Mesendoderm (in vitro differentiated cells): Measurements from ENCODE around the gene C1orf53.

ENCODE experiments used
- DNase-seq: peaks from one replicate; pipeline ENCODE4 v3.0.0; 2013
- H2AK5ac ChIP-seq: 2 replicates; pipeline ENCODE4 v1.6.1; 2013; ENCODE audit warnings: low read length, inconsistent platforms
- H2BK120ac ChIP-seq: 2 replicates; pipeline ENCODE4 v1.6.1; 2013; ENCODE audit warnings: low read depth, mild to moderate bottlenecking, low read length, moderate library complexity, mixed read lengths
- H2BK15ac ChIP-seq: replicated peaks from 2 replicates; pipeline ENCODE4 v1.6.1; 2013; ENCODE audit warnings: low read depth, mild to moderate bottlenecking, moderate library complexity
- H2BK5ac ChIP-seq: 2 replicates; pipeline ENCODE4 v1.6.1; 2013; ENCODE audit warnings: low read length, inconsistent platforms
- H3K18ac ChIP-seq: 2 replicates; pipeline ENCODE4 v1.6.1; 2013; ENCODE audit warnings: mild to moderate bottlenecking, low read length, mixed read lengths
- H3K23ac ChIP-seq: one replicate; pipeline ENCODE4 v1.6.1; 2013; ENCODE audit warnings: low read length
- H3K27ac ChIP-seq: 2 replicates; pipeline ENCODE4 v1.5.1; 2013; ENCODE audit warnings: low read depth, mild to moderate bottlenecking, inconsistent platforms, low read length, moderate library complexity
- H3K27me3 ChIP-seq: 2 replicates; pipeline ENCODE4 v1.6.1; 2013; ENCODE audit warnings: low read length, control low read depth, mild to moderate bottlenecking, inconsistent platforms; ENCODE audit not compliant: insufficient read depth, poor library complexity
- H3K36me3 ChIP-seq: 2 replicates; pipeline ENCODE4 v1.6.1; 2013; ENCODE audit warnings: low read length, inconsistent platforms; ENCODE audit not compliant: control insufficient read depth, insufficient read depth
- H3K4ac ChIP-seq: one replicate; pipeline ENCODE4 v1.6.1; 2013; ENCODE audit warnings: low read depth, mild to moderate bottlenecking, low read length, moderate library complexity
- H3K4me1 ChIP-seq: 2 replicates; pipeline ENCODE4 v1.6.1; 2013; ENCODE audit warnings: low read depth, low read length, inconsistent platforms; ENCODE audit not compliant: control insufficient read depth
- H3K4me2 ChIP-seq: 2 replicates; pipeline ENCODE4 v1.6.1; 2013; ENCODE audit warnings: low read length
- H3K4me3 ChIP-seq: 2 replicates; pipeline ENCODE4 v1.5.1; 2013; ENCODE audit warnings: mild to moderate bottlenecking, low read length
- H3K56ac ChIP-seq: one replicate; pipeline ENCODE4 v1.6.1; 2013; ENCODE audit warnings: low read length
- H3K79me1 ChIP-seq: 2 replicates; pipeline ENCODE4 v1.6.1; 2013; ENCODE audit warnings: low read length, inconsistent platforms
- H3K79me2 ChIP-seq: 2 replicates; pipeline ENCODE4 v1.6.1; 2013; ENCODE audit warnings: mild to moderate bottlenecking, low read length; ENCODE audit not compliant: control insufficient read depth, insufficient read depth
- H3K9ac ChIP-seq: 2 replicates; pipeline ENCODE4 v1.6.1; 2013; ENCODE audit warnings: low read length, inconsistent platforms
- H4K5ac ChIP-seq: one replicate; pipeline ENCODE4 v1.6.1; 2013; ENCODE audit warnings: low read length
- H4K8ac ChIP-seq: one replicate; pipeline ENCODE4 v1.6.1; 2013; ENCODE audit warnings: low read depth, mild to moderate bottlenecking, control low read depth, low read length, moderate library complexity
- WGBS: extraction: QIAGEN DNeasy Blood & Tissue Kit; methylation state at CpG from one replicate; pipeline ENCODE4 v1.1.7; 2013; ENCODE audit warnings: low lambda C conversion rate, missing lambda C conversion rate; ENCODE audit not compliant: insufficient coverage; ENCODE audit errors: extremely low coverage; 5-methylcytosine and 5-hydroxymethylcytosine counted together

The C1orf53 gene

DNA sequence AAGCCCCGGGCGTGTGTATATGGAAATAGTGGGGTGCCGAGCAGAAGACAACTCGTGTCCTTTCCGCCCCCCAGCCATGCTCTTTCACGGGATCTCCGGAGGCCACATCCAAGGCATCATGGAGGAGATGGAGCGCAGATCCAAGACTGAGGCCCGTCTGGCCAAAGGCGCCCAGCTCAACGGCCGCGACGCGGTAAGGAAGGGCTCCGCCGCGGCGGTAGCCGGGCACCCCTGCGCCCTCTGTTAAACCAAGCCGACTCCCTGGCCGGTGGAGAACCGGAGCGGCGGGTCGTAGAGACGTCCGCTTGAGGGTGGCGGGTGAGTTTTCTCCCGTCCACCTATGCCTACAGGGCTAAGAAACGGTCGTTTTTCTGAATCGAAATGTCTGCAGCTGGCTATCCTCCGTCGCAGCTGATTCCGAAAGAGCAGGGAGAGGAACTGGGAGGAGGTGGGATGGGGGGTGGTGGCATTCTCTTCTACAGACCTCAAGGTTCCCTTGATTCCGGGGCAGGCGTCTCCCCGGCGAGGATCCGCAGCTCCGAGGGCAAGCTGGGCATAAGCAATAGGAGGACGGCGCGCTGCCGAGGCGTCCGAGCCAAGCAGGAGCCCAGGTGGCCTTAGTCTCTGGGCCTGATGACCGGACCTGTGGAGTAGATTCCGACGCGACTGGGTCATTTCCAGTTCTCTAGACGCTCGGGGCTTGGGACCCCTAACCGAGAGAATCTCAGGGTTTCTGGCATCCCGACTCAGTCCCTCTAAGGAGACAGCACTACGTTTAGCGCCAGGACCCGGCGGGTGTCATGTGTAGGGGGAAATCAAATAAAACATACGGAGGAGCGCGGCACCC, 15.6 kb downstream of the C1orf53 start:
- DNase-seq: no peak
- Histone ChIP-seq H3K4me3 (peak overlapping the region; percentile 12), H3K9ac (peak overlapping the region; percentile 42), H3K56ac (peak overlapping the region; percentile 7), H3K4me1 (peaks cover 6% of the 10 kb centered on the region), H3K27me3 (peaks cover 91% of the 10 kb centered on the region), H2BK120ac (no peak overlapping the region), H3K79me2 (no peaks in the 10 kb centered on the region), H2BK5ac (no peak overlapping the region), H3K4ac (no peak overlapping the region), H3K23ac (no peak overlapping the region), H3K18ac (no peak overlapping the region), H3K36me3 (no peaks in the 10 kb centered on the region), H3K27ac (no peak overlapping the region), H3K79me1 (no peaks in the 10 kb centered on the region), H2BK15ac (no peak overlapping the region), H4K5ac (no peak overlapping the region), H2AK5ac (no peak overlapping the region), H4K8ac (no peak overlapping the region), H3K4me2 (peak overlapping the region; percentile 62)
- WGBS: no CpG with 5 or more reads among the region's 64 CpGs

DNA sequence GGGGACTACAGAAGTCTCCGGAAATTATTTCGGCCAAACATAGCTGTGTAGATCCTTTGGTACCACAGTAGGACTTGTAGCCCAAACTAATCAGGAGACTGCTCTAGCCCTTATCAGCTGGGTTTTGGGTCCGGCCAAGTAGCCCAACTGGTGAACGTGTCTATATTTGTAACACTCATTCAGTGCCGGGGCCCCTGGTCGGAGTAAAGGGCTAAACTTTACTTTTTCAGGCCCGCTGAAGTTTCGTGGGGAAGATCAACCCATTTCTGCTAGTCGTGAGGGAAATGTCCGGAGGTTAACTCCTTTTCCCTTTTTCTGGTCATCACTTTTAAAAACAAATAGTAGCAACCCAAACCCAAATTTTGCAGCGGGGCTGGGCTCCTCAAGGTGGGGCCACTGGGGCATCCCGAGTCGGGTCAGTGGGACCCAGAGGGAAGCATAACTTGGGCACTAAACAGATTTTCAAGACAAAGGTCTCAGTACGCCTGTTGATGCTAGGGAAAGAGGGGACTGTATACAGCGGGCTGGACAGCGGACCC, 16.4 kb downstream of the C1orf53 start:
- Histone ChIP-seq H4K5ac (no peak overlapping the region), H3K36me3 (no peaks in the 10 kb centered on the region), H2BK15ac (no peak overlapping the region), H3K18ac (no peak overlapping the region), H2BK120ac (no peak overlapping the region), H3K27ac (no peak overlapping the region), H3K4ac (no peak overlapping the region), H3K79me1 (no peaks in the 10 kb centered on the region), H2BK5ac (no peak overlapping the region), H3K23ac (no peak overlapping the region), H3K56ac (no peak overlapping the region), H3K9ac (no peak overlapping the region), H3K4me1 (peaks cover 6% of the 10 kb centered on the region), H3K27me3 (peaks cover 86% of the 10 kb centered on the region), H4K8ac (no peak overlapping the region), H3K4me3 (no peak overlapping the region), H3K4me2 (no peak overlapping the region), H3K79me2 (no peaks in the 10 kb centered on the region), H2AK5ac (no peak overlapping the region)
- no CpG with 5 or more reads among the region's 16 CpGs for WGBS
- no peak for DNase-seq

DNA sequence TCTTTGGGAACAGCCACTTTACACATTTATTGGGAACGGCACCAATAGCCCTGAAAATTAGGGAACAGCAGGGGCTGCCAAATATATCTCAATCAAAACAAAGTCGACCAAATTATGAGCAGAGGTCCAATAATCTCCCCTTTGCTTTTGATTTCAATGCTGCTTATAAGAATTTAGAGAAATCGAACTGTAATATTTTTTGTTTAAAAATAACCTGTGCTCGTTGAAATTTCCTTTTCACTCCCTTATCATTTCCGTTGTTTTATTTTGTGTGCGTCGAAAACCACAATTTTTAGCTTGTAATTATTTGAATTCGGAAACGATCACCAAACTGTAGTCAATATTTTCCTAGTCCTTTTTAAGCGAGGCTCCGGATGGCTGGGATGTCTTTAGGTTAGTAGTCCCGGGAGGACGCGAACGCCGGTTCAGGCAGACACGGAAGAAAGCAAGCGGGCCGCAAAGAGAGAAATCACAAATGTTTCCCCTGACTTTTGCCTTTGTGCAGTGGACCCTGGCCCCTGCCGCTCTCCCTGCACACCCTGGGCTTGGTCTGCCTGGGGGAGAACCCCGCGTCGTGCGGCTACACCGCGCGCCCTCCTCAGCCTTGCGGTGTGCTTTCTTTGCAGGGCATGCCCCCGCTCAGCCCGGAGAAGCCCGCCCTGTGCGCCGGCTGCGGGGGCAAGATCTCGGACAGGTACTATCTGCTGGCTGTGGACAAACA, 17.1 kb downstream of the C1orf53 start:
- Histone ChIP-seq H3K79me2 (no peaks in the 10 kb centered on the region), H3K18ac (no peak overlapping the region), H3K23ac (no peak overlapping the region), H3K4ac (no peak overlapping the region), H2BK120ac (no peak overlapping the region), H3K79me1 (no peaks in the 10 kb centered on the region), H3K27ac (no peak overlapping the region), H2BK5ac (no peak overlapping the region), H3K4me3 (no peak overlapping the region), H2AK5ac (no peak overlapping the region), H4K8ac (no peak overlapping the region), H2BK15ac (no peak overlapping the region), H3K56ac (no peak overlapping the region), H3K27me3 (peaks cover 79% of the 10 kb centered on the region), H4K5ac (no peak overlapping the region), H3K36me3 (no peaks in the 10 kb centered on the region), H3K4me2 (peak overlapping the region; percentile 41), H3K9ac (no peak overlapping the region), H3K4me1 (peaks cover 6% of the 10 kb centered on the region)
- WGBS: no CpG with 5 or more reads among the region's 35 CpGs
- no peak for DNase-seq

DNA sequence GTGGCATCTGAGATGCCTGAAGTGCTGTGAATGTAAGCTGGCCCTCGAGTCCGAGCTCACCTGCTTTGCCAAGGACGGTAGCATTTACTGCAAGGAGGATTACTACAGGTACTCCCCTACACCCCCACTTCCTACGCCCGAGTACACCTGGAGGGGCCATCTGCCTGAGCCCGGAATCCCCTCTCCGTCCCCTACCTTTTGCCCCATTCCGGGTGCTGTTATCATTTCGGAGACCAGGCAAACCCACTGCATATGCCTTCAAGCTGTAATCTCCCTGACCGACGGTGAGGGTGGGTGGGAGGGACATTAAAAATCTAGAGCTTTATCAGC, 17.6 kb downstream of the C1orf53 start:
- Histone ChIP-seq H2AK5ac (no peak overlapping the region), H3K79me2 (no peaks in the 10 kb centered on the region), H3K79me1 (no peaks in the 10 kb centered on the region), H3K56ac (no peak overlapping the region), H3K23ac (no peak overlapping the region), H2BK120ac (no peak overlapping the region), H3K18ac (no peak overlapping the region), H3K9ac (no peak overlapping the region), H4K5ac (no peak overlapping the region), H4K8ac (no peak overlapping the region), H3K36me3 (no peaks in the 10 kb centered on the region), H3K27ac (no peak overlapping the region), H3K4me2 (peak overlapping the region; percentile 41), H2BK5ac (no peak overlapping the region), H3K4ac (no peak overlapping the region), H2BK15ac (no peak overlapping the region), H3K27me3 (peaks cover 74% of the 10 kb centered on the region), H3K4me1 (peaks cover 6% of the 10 kb centered on the region), H3K4me3 (no peak overlapping the region)
- WGBS: no CpG with 5 or more reads among the region's 11 CpGs
- no peak for DNase-seq

DNA sequence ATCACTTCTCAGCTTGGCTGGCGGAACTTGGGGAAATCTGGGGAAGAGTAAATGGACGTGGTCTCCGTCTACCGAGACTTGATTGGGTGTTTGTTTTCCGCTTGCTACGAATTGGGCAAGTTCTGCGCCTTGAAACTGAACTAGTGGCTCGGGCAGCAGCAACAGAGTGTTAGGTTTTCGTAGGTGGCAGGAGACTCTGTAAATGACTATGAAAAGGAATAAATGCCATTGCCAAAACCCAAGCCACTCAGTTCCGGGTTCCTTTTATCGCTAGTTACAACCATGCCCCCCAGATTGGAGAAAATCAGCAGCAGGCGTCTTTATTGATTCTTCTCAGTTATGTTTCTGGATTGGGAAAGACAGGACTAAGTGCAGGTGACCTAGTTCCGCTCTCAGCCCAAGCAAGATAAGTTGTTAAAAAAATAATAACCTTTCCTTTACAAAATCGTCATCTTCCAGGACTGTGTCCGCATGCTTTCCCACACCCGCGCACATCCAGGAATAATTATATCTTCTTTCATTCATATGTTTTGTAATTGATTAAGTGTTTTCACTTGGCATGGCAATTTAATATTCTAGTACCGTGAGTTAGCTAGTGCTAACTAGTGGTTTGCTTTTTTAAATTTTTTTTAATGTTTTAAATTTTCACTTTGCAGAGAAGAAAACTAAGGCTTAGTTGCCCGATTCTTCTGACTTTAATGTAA, 18.1 kb downstream of the C1orf53 start:
- Histone ChIP-seq H3K27me3 (peaks cover 69% of the 10 kb centered on the region), H3K79me2 (no peaks in the 10 kb centered on the region), H2BK120ac (no peak overlapping the region), H2BK15ac (no peak overlapping the region), H3K4me1 (peaks cover 3% of the 10 kb centered on the region), H3K18ac (no peak overlapping the region), H3K4ac (no peak overlapping the region), H2BK5ac (no peak overlapping the region), H3K56ac (no peak overlapping the region), H3K79me1 (no peaks in the 10 kb centered on the region), H3K27ac (no peak overlapping the region), H3K36me3 (no peaks in the 10 kb centered on the region), H4K8ac (no peak overlapping the region), H4K5ac (no peak overlapping the region), H2AK5ac (no peak overlapping the region), H3K4me2 (no peak overlapping the region), H3K23ac (no peak overlapping the region), H3K4me3 (no peak overlapping the region), H3K9ac (no peak overlapping the region)
- no CpG with 5 or more reads among the region's 19 CpGs for WGBS
- DNase-seq: no peak
